HepG2 (cell line): Measurements from ENCODE around the gene ABHD11.

ENCODE experiments used
- CBFB ChIP-seq: sonication (generic); formaldehyde crosslinking; IDR thresholded peaks from 2 replicates; pipeline ENCODE4 v1.4.0; 2020; ENCODE audit warnings: missing genetic modification reagents
- MXI1 ChIP-seq: IDR thresholded peaks from 3 replicates; pipeline ENCODE4 v1.6.1; 2012; ENCODE audit warnings: low read depth, low read length, inconsistent platforms, borderline replicate concordance
- RBM22 ChIP-seq: fragments of 200-400 bp; formaldehyde crosslinking; optimal IDR thresholded peaks from 2 replicates; pipeline ENCODE3; 2017; ENCODE audit warnings: mild to moderate bottlenecking, low read length, moderate library complexity
- XBP1 ChIP-seq: sonication (generic); formaldehyde crosslinking; IDR thresholded peaks from 2 replicates; pipeline ENCODE4 v1.5.0; 2020; ENCODE audit warnings: missing genetic modification reagents
- ZEB1 ChIP-seq: IDR thresholded peaks from 2 replicates; pipeline ENCODE4 v1.6.1; 2012; ENCODE audit warnings: mild to moderate bottlenecking, low read depth, inconsistent platforms; ENCODE audit not compliant: insufficient replicate concordance
- TF ChIP-seq, protein P1 (sequence below): fragments of 450-650 bp; IDR thresholded peaks from 2 replicates; pipeline ENCODE4 v1.6.1; 2017; ENCODE audit warnings: mild to moderate bottlenecking
- TF ChIP-seq, protein P2 (sequence below): sonication (generic); formaldehyde crosslinking; IDR thresholded peaks from one replicate; pipeline ENCODE4 v1.5.1; 2020; ENCODE audit warnings: mild to moderate bottlenecking, missing genetic modification reagents; ENCODE audit errors: not compliant biosample characterization
- TF ChIP-seq, protein P3 (sequence below): IDR thresholded peaks from 2 replicates; pipeline ENCODE4 v1.6.1; 2016

DNA sequence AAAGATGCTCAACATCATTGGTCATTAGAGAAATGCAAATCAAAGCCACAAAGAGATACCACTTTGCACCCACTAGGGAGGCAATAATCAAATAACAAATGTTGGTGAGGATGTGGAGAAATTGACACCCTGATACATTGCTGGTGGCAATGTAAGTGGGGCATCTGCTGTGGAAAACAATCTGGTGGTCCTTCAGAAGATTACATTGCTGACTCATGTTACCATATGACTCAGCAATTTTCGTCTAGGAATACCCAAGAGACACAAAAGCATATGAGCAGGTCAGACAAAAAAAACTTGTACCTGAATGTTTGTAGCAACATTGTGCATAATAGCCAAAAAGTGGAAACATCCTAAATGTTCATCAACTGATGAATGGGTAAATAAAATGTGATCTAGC, 36.3 kb upstream of the ABHD11 start:
- TF ChIP-seq, protein P1, sequence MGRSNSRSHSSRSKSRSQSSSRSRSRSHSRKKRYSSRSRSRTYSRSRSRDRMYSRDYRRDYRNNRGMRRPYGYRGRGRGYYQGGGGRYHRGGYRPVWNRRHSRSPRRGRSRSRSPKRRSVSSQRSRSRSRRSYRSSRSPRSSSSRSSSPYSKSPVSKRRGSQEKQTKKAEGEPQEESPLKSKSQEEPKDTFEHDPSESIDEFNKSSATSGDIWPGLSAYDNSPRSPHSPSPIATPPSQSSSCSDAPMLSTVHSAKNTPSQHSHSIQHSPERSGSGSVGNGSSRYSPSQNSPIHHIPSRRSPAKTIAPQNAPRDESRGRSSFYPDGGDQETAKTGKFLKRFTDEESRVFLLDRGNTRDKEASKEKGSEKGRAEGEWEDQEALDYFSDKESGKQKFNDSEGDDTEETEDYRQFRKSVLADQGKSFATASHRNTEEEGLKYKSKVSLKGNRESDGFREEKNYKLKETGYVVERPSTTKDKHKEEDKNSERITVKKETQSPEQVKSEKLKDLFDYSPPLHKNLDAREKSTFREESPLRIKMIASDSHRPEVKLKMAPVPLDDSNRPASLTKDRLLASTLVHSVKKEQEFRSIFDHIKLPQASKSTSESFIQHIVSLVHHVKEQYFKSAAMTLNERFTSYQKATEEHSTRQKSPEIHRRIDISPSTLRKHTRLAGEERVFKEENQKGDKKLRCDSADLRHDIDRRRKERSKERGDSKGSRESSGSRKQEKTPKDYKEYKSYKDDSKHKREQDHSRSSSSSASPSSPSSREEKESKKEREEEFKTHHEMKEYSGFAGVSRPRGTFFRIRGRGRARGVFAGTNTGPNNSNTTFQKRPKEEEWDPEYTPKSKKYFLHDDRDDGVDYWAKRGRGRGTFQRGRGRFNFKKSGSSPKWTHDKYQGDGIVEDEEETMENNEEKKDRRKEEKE = no peak
- TF ChIP-seq XBP1 (CRISPR knock-in tag) (no peak), RBM22 (no peak), MXI1 (no peak), ZEB1 (no peak), CBFB (no peak)
- TF ChIP-seq, protein P2, sequence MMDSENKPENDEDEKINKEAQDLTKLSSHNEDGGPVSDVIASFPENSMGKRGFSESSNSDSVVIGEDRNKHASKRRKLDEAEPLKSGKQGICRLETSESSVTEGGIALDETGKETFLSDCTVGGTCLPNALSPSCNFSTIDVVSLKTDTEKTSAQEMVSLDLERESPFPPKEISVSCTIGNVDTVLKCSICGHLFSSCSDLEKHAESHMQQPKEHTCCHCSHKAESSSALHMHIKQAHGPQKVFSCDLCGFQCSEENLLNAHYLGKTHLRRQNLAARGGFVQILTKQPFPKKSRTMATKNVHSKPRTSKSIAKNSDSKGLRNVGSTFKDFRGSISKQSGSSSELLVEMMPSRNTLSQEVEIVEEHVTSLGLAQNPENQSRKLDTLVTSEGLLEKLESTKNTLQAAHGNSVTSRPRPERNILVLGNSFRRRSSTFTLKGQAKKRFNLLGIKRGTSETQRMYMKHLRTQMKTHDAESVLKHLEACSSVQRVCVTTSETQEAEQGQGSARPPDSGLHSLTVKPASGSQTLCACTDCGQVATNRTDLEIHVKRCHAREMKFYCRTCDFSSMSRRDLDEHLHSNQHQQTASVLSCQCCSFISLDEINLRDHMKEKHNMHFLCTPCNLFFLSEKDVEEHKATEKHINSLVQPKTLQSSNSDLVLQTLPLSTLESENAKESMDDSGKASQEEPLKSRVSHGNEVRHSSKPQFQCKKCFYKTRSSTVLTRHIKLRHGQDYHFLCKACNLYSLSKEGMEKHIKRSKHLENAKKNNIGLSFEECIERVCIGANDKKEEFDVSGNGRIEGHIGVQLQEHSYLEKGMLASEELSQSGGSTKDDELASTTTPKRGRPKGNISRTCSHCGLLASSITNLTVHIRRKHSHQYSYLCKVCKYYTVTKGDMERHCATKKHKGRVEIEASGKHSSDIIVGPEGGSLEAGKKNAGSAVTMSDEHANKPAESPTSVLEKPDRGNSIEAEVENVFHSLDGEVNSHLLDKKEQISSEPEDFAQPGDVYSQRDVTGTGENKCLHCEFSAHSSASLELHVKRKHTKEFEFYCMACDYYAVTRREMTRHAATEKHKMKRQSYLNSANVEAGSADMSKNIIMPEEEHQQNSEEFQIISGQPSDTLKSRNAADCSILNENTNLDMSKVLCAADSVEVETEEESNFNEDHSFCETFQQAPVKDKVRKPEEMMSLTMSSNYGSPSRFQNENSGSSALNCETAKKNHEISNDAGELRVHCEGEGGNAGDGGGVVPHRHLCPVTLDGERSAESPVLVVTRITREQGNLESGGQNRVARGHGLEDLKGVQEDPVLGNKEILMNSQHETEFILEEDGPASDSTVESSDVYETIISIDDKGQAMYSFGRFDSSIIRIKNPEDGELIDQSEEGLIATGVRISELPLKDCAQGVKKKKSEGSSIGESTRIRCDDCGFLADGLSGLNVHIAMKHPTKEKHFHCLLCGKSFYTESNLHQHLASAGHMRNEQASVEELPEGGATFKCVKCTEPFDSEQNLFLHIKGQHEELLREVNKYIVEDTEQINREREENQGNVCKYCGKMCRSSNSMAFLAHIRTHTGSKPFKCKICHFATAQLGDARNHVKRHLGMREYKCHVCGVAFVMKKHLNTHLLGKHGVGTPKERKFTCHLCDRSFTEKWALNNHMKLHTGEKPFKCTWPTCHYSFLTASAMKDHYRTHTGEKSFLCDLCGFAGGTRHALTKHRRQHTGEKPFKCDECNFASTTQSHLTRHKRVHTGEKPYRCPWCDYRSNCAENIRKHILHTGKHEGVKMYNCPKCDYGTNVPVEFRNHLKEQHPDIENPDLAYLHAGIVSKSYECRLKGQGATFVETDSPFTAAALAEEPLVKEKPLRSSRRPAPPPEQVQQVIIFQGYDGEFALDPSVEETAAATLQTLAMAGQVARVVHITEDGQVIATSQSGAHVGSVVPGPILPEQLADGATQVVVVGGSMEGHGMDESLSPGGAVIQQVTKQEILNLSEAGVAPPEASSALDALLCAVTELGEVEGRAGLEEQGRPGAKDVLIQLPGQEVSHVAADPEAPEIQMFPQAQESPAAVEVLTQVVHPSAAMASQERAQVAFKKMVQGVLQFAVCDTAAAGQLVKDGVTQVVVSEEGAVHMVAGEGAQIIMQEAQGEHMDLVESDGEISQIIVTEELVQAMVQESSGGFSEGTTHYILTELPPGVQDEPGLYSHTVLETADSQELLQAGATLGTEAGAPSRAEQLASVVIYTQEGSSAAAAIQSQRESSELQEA (CRISPR knock-in tag) = no peak
- TF ChIP-seq, protein P3, sequence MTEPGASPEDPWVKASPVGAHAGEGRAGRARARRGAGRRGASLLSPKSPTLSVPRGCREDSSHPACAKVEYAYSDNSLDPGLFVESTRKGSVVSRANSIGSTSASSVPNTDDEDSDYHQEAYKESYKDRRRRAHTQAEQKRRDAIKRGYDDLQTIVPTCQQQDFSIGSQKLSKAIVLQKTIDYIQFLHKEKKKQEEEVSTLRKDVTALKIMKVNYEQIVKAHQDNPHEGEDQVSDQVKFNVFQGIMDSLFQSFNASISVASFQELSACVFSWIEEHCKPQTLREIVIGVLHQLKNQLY (CRISPR knock-in tag) = no peak
